ENCODE measurements around the gene EYA4.

Gene EYA4

DNA sequence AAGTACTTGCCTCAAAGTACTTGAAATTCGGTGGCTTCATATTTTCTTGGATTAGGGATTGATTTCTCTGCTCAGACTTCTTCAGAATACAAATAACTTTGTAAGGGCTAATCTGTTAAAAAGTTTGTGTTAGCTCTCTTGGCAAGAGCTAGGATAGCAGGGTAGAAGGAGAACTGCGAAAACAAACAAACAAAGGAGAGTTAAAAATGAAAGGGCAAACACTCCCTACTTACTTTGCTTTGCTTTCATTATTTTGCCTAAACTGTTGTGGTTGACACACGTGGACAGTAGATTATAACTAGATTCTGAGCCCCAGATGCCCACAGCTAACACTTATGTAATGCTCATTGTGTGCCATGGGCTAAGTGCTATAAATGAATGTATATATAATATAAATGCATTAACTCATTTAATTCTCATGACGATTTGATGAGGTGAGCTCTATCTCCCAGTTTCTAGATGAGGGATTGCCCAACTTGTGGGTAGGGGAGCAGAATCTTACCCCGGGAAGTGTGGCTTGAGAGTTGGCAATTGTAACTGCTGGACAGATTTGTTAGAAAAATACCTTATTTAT, 48.7 kb downstream of the EYA4 start:
- no peak for DNase-seq (ENCODE audit: low spot score)

DNA sequence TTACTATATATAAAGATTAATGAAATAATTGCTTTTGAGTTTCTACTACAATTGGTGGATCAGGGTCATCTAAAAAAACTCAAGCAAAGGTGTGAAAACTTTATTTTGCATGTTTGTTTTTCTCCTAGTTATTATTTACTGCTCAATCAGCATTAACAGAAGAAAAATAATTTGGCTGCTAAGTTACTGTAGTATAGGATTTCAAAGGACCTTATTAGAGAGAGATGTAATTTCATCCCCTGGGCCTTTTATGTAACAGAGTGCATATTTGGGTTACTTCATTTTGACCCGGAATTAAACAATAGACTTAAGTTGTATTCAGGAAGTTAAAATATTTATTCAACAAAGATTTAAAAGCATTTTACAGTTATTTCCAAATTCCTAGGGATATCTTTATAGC, 49.8 kb downstream of the EYA4 start:
- no peak for DNase-seq (ENCODE audit: low spot score)

DNA sequence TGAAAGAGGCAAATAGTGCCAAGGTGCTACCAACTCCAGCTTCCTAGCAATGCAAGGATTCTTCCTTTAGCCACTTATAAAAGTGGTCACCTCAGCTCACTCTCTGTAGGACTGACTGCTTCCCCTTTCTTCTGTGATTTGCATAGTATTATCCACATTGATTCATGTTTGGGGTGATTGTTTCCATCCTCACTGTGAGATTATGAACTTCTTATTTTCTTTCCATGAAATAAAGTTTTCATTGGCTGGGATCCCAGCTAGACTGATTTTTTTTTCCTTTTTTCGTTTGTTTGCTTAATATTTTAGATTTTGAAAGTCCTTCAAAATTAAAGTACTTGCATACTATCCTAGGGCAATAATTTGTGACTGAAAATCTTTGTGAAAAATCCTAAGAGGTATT, 50.5 kb downstream of the EYA4 start:
- no peak for DNase-seq (ENCODE audit: low spot score)

- DNase-seq (ENCODE audit: low spot score) = no peak
These were observed 56.5 kb downstream of the EYA4 start for GRCh38 chr6:133297657-133298056.

GRCh38 chr6:133298335-133298734, 57.2 kb downstream of the EYA4 start:
- no peak for DNase-seq (ENCODE audit: low spot score)

DNA sequence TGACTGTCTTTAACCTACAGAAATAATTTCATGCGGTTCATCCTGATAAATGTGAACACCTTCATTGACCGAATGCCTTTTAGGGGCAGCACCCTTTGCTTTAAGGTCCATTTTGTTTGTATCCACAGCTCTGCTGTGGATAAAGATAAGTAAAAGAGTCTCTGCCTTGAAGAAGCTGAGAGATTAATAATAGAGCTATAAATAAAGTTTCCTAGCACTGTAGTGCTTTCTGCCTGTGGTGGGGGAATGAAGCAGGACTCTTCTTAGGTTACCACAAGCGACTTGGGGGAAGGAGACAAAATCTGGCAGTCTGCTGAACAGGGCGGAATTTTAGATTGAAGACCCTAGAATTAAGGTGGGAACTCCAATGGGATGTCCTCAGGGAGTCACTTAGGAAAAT, 57.6 kb downstream of the EYA4 start:
- DNase-seq (ENCODE audit: low spot score) = no peak

- DNase-seq (ENCODE audit: low spot score) = no peak
These were observed 59.7 kb downstream of the EYA4 start for GRCh38 chr6:133300896-133301295.

DNA sequence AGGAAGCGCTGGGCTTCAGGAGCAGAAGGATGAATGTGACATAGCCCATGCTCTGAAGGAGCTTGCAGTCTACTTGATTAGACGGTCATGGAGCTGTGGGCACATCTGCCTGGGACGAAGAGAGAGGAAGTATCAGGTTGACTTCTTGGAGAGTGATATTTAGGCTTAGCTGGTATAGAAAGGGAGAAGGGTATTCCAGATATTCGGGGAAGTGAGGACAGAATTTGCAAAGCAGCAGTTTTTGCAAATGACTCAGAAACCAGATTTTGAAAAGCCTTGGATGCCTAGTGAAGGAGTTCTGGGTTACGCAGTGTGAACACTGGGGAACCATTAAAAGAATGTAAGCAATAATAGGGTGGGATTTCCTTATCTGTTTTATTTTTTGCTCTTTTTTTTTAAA, 60.7 kb downstream of the EYA4 start:
- no peak for DNase-seq (ENCODE audit: low spot score)

- DNase-seq (ENCODE audit: low spot score) = no peak
These were observed 65.8 kb downstream of the EYA4 start for GRCh38 chr6:133306931-133307330.

GRCh38 chr6:133309579-133309978, 68.4 kb downstream of the EYA4 start:
- DNase-seq (ENCODE audit: low spot score) = no peak

DNA sequence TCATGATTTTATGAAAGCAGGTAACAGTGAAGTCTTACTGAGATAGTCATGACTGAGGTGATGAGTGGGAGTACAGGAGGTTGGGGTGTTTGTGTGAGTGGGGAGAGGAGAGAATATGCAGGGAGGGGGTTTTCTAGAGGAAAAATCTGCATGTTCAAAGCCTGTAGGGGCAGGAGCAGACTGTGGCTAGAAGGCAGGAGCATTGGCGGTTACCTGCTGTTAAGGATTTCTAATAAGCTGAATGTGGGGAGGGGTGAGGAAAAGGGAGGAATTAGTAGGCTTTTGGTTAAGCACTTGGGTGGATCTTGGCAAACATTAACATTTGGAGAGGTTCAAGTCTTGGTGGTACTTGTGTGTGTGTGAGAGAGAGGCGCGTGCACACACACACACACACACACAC, 70.8 kb downstream of the EYA4 start:
- DNase-seq (ENCODE audit: low spot score) = no peak

DNA sequence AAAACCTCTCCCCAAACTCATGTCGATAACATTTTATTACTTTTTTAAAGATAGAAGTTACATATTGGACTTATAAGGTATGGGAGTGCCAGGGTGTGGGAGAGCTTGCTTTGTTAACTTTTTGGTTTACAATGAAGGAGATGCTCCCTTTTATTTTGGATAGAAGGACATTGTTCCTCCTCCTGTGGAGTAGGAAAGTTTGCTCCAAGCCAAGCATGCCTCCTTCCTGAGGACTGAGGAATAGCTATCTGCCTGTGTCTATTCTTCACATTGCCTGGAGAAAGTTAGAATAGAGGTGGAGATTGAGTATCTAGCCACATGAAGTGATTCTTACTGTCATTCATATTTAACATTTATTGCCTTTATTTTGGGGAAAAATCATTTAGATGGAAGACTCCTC, 71.9 kb downstream of the EYA4 start:
- no peak for DNase-seq (ENCODE audit: low spot score)

- DNase-seq (ENCODE audit: low spot score) = no peak
These were observed 73.8 kb downstream of the EYA4 start for GRCh38 chr6:133314947-133315346.

- DNase-seq (ENCODE audit: low spot score) = no peak
These were observed 74.7 kb downstream of the EYA4 start for GRCh38 chr6:133315811-133316210.

GRCh38 chr6:133317704-133318103, 76.5 kb downstream of the EYA4 start:
- no peak for DNase-seq (ENCODE audit: low spot score)

DNA sequence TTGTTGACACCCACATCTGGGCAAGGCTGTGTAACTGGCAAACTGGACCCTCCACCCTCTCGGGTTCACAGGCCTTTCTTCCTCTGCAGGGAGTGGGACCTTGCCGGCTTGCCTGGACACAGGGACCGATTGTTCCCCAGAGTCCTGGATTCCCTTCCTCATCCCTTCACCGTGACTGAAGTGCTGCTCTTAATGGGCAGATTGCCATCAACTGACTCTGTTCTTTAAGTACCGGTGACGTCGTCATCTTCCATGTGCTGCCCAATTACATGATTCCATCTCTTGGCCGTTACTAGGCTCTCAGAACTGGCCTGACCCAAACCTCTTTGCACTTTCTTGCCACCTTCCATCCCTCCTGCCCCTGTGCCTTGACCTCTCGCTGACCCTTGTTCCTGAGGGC, 85.4 kb downstream of the EYA4 start:
- DNase-seq (ENCODE audit: low spot score) = no peak

DNA sequence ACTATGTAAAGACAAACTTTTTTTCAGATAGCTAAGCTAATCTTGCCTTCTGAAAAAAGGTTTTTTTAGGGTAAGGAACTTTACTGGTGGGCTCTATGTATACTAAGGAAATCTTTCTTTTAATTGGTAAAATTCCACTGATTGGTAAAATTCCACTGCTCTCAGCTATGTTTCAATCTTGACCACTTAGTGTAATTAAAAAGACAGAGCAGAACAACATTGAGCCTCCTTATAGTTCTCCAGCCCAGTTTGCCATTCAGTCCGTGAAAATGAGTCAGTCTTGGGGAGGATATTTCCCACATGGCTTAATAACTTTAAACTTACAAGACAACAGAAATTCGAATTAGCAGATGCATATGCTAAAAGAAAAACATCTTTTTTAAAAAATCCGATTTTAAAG, 92.7 kb downstream of the EYA4 start:
- no peak for DNase-seq (ENCODE audit: low spot score)

GRCh38 chr6:133337308-133337707, 96.2 kb downstream of the EYA4 start:
- no peak for DNase-seq (ENCODE audit: low spot score)

DNA sequence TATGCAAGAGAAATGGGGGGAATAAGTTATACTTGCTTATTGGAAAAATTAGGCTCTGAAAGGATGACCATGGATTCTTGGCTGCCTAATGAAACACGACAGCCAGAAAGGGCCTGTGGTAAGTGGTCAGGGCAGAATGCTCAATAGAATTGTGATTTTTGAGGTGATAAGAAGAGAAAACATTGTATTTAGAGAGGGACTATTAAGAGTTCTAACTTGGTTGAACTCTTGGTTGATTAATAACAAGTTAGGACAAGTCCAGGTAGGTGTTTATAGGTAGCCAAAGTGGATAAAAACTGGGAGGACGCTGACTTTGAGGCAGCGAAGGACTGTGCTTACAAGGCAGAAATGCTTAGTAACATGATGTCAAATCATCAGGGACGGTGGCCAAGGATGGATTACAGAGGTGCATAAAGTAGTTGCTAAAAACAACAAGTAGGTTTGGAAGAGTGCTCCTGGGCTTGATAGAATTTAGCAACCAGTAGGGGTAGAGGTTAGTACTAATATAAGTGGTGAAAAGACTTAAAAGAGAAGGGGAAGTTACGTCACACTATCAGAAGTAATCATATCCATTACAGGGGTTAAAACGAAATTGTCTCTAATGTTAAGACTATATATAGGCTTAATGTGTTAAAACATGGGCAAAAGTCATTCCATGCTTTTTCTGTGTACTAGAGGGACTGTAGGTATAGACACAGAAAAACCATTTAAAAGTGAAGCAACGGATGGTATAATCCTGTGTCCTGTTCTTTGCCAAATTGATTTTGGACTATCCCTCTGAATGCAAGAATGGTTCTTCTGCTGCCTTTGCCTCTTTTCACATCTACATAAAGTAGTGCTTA, 98.6 kb downstream of the EYA4 start:
- no peak for DNase-seq (ENCODE audit: low spot score)

- no peak for DNase-seq (ENCODE audit: low spot score)
These were observed 99.4 kb downstream of the EYA4 start for GRCh38 chr6:133340557-133340956.

DNA sequence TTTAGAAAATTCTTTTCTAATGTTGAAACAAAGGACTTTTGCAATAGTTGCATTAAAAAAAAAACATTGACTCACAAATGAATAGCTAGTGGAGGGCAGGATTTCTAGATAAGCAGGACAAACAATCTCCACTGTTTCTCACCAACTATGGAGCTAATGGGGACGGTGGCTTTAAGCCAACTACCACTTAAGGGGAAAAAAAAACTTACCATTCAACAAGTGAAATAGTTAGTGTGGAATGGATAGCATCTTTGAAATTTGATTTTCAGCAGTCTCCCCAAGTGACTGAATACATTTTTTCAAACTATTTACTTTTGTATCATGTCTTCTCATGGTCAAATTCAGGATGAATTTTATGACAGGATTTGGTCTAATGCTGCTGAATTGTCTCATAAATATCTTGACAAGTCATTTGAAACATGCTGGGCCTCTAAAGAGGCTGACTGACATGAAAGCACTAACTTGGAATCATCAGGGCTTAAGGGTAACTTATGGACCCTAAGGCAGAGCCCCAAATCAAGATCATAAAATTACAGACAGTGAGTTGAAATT, 100.5 kb downstream of the EYA4 start:
- no peak for DNase-seq (ENCODE audit: low spot score)

GRCh38 chr6:133343220-133343619, 102.1 kb downstream of the EYA4 start:
- no peak for DNase-seq (ENCODE audit: low spot score)

DNA sequence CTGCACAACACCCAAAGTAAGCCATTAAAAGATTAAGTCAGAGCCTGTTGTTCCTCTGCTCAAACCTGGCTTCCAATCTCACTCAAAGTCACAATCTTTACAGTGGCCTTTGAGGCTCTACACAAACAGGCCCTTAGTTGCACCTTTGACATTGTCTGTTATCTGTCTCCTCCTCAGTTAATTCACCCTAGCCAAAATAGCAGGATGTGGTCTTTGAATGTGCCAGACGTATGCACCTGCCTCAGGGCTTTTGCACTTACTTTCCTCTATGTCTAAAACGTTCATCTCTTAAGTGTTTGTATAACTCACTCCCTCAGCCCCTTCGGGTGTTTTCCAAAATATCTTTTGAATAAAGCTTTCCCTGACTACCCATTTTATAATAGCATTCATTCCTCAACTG, 107.7 kb downstream of the EYA4 start:
- no peak for DNase-seq (ENCODE audit: low spot score)

- no peak for DNase-seq (ENCODE audit: low spot score)
These were observed 109.8 kb downstream of the EYA4 start for GRCh38 chr6:133350928-133351327.
